SK-N-SH treated with all-trans-retinoic acid at 6 μM for 48 hours (cell line): Measurements from ENCODE around the gene BTBD16.

Source experiments
- ATAC-seq: fragments of 200-7000 bp; cut with Tn5 transposase; 3 replicates; pipeline ENCODE4 v1.9.1; 2020; ENCODE audit warnings: mild to moderate bottlenecking, moderate library complexity
- BACH2 ChIP-seq: fragments of 250-450 bp; sonication (Bioruptor Pico); IDR thresholded peaks from 2 replicates; pipeline ENCODE4 v1.9.0; 2021; ENCODE audit warnings: mild to moderate bottlenecking, borderline replicate concordance
- ESRRG ChIP-seq: fragments of 250-450 bp; sonication (Bioruptor Pico); IDR thresholded peaks from 2 replicates; pipeline ENCODE4 v1.6.1; 2021; ENCODE audit warnings: mild to moderate bottlenecking
- GLIS3 ChIP-seq: fragments of 250-450 bp; sonication (Bioruptor Pico); IDR thresholded peaks from 2 replicates; pipeline ENCODE4 v1.5.0; 2020; ENCODE audit warnings: mild to moderate bottlenecking, moderate library complexity
- ISL1 ChIP-seq: fragments of 250-450 bp; sonication (Bioruptor Pico); IDR thresholded peaks from 2 replicates; pipeline ENCODE4 v2.1.2; 2022; ENCODE audit warnings: mild to moderate bottlenecking, moderate library complexity
- OSR1 ChIP-seq: fragments of 250-450 bp; sonication (Bioruptor Pico); IDR thresholded peaks from 2 replicates; pipeline ENCODE4 v1.8.0; 2022; ENCODE audit warnings: moderate library complexity, mild to moderate bottlenecking, inconsistent platforms
- PATZ1 ChIP-seq: fragments of 250-450 bp; sonication (Bioruptor Pico); IDR thresholded peaks from 2 replicates; pipeline ENCODE4 v1.8.0; 2020; ENCODE audit warnings: mild to moderate bottlenecking, moderate library complexity, borderline replicate concordance
- POU6F1 ChIP-seq: fragments of 250-450 bp; sonication (Bioruptor Pico); IDR thresholded peaks from 2 replicates; pipeline ENCODE4 v1.8.0; 2021; ENCODE audit warnings: low read depth, mild to moderate bottlenecking, moderate library complexity, borderline replicate concordance
- RARB ChIP-seq: fragments of 250-450 bp; sonication (Bioruptor Pico); IDR thresholded peaks from 2 replicates; pipeline ENCODE4 v1.8.0; 2021; ENCODE audit warnings: mild to moderate bottlenecking, moderate library complexity
- SNAI2 ChIP-seq: fragments of 250-450 bp; sonication (Bioruptor Pico); IDR thresholded peaks from 2 replicates; pipeline ENCODE4 v1.5.0; 2020; ENCODE audit warnings: mild to moderate bottlenecking, moderate library complexity
- TCF4 ChIP-seq: fragments of 250-450 bp; sonication (Bioruptor Pico); IDR thresholded peaks from 2 replicates; pipeline ENCODE4 v1.8.0; 2021; ENCODE audit warnings: mild to moderate bottlenecking, moderate library complexity, borderline replicate concordance
- TOX ChIP-seq: fragments of 250-450 bp; sonication (Bioruptor Pico); IDR thresholded peaks from 2 replicates; pipeline ENCODE4 v1.8.0; 2021; ENCODE audit warnings: mild to moderate bottlenecking, moderate library complexity, borderline replicate concordance
- ZFP30 ChIP-seq: fragments of 450-650 bp; formaldehyde crosslinking; IDR thresholded peaks from 2 replicates; pipeline ENCODE4 v1.5.0; 2022; ENCODE audit warnings: mild to moderate bottlenecking, moderate library complexity
- ZNF70 ChIP-seq: fragments of 450-650 bp; formaldehyde crosslinking; IDR thresholded peaks from 2 replicates; pipeline ENCODE4 v1.5.0; 2020; ENCODE audit warnings: mild to moderate bottlenecking, moderate library complexity
- TF ChIP-seq, protein P1 (sequence below): fragments of 250-450 bp; sonication (Bioruptor Pico); IDR thresholded peaks from 2 replicates; pipeline ENCODE4 v1.5.1; 2020; ENCODE audit warnings: low read depth, mild to moderate bottlenecking, moderate library complexity
- TF ChIP-seq, protein P2 (sequence below): fragments of 250-450 bp; sonication (Bioruptor Pico); IDR thresholded peaks from 2 replicates; pipeline ENCODE4 v1.5.0; 2020; ENCODE audit warnings: mild to moderate bottlenecking, moderate library complexity
- TF ChIP-seq, protein P3 (sequence below): fragments of 250-450 bp; sonication (Bioruptor Pico); IDR thresholded peaks from 2 replicates; pipeline ENCODE4 v1.5.1; 2021; ENCODE audit warnings: mild to moderate bottlenecking, moderate library complexity

Gene BTBD16

GRCh38 chr10:122232769-122233168 lies 38.3 kb upstream of the BTBD16 start (continued):
- TF ChIP-seq OSR1 (CRISPR knock-in tag) = no peak

DNA sequence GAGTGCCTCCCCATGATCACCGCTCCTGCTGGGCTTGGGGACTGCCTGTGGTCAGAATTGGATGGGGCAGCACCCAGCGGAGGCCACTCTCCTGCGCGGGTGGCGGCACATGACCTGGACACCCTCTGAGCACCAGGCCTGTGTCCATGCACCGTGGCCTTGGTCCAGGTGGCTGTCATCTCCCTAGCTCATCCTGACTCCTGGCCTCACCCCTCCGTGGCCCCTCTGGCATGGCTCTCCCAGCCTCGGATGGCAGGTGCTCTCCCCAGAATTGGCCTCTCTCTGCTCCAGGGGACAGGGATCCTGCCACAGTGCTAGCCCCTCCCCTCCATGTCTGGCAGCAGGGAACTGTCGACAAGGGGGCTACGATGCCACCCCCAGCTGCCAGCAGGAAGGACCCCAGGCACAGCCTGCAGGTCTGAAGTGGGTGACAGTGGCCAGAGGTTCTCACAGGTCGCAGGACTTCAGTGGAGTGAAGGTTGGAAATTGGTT lies 37.2 kb upstream of the BTBD16 start:
- peak; percentile 13; the same call in 1 of the 3 replicates for ATAC-seq
- TF ChIP-seq RARB (CRISPR knock-in tag) = no peak
- TF ChIP-seq, protein P1, sequence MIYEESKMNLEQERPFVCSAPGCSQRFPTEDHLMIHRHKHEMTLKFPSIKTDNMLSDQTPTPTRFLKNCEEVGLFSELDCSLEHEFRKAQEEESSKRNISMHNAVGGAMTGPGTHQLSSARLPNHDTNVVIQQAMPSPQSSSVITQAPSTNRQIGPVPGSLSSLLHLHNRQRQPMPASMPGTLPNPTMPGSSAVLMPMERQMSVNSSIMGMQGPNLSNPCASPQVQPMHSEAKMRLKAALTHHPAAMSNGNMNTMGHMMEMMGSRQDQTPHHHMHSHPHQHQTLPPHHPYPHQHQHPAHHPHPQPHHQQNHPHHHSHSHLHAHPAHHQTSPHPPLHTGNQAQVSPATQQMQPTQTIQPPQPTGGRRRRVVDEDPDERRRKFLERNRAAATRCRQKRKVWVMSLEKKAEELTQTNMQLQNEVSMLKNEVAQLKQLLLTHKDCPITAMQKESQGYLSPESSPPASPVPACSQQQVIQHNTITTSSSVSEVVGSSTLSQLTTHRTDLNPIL = no peak

GRCh38 chr10:122234416-122234815 lies 36.7 kb upstream of the BTBD16 start:
- ATAC-seq = peak; percentile 73
- TF ChIP-seq SNAI2 (CRISPR knock-in tag) (no peak), TCF4 (CRISPR knock-in tag) (peak; percentile 64; the same call in 1 of the 2 replicates)

- ATAC-seq = no peak
- peak; percentile 50; the same call in 1 of the 2 replicates for TF ChIP-seq TCF4 (CRISPR knock-in tag)
- TF ChIP-seq PATZ1 (CRISPR knock-in tag) = no peak
Measured at GRCh38 chr10:122236690-122237306, 34.3 kb upstream of the BTBD16 start.

GRCh38 chr10:122237331-122237990 lies 33.6 kb upstream of the BTBD16 start:
- no peak for ATAC-seq
- TF ChIP-seq POU6F1 (no peak), GLIS3 (CRISPR knock-in tag) (no peak), TCF4 (CRISPR knock-in tag) (no peak), ISL1 (no peak), ZNF70 (CRISPR knock-in tag) (no peak), ESRRG (no peak), BACH2 (no peak), PATZ1 (CRISPR knock-in tag) (no peak), TOX (no peak), SNAI2 (CRISPR knock-in tag) (no peak), ZFP30 (CRISPR knock-in tag) (no peak), OSR1 (CRISPR knock-in tag) (no peak)
- TF ChIP-seq, protein P2, sequence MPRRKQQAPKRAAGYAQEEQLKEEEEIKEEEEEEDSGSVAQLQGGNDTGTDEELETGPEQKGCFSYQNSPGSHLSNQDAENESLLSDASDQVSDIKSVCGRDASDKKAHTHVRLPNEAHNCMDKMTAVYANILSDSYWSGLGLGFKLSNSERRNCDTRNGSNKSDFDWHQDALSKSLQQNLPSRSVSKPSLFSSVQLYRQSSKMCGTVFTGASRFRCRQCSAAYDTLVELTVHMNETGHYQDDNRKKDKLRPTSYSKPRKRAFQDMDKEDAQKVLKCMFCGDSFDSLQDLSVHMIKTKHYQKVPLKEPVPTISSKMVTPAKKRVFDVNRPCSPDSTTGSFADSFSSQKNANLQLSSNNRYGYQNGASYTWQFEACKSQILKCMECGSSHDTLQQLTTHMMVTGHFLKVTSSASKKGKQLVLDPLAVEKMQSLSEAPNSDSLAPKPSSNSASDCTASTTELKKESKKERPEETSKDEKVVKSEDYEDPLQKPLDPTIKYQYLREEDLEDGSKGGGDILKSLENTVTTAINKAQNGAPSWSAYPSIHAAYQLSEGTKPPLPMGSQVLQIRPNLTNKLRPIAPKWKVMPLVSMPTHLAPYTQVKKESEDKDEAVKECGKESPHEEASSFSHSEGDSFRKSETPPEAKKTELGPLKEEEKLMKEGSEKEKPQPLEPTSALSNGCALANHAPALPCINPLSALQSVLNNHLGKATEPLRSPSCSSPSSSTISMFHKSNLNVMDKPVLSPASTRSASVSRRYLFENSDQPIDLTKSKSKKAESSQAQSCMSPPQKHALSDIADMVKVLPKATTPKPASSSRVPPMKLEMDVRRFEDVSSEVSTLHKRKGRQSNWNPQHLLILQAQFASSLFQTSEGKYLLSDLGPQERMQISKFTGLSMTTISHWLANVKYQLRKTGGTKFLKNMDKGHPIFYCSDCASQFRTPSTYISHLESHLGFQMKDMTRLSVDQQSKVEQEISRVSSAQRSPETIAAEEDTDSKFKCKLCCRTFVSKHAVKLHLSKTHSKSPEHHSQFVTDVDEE (CRISPR knock-in tag) = no peak
- TF ChIP-seq, protein P3, sequence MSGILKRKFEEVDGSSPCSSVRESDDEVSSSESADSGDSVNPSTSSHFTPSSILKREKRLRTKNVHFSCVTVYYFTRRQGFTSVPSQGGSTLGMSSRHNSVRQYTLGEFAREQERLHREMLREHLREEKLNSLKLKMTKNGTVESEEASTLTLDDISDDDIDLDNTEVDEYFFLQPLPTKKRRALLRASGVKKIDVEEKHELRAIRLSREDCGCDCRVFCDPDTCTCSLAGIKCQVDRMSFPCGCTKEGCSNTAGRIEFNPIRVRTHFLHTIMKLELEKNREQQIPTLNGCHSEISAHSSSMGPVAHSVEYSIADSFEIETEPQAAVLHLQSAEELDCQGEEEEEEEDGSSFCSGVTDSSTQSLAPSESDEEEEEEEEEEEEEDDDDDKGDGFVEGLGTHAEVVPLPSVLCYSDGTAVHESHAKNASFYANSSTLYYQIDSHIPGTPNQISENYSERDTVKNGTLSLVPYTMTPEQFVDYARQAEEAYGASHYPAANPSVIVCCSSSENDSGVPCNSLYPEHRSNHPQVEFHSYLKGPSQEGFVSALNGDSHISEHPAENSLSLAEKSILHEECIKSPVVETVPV (CRISPR knock-in tag) = no peak
- TF ChIP-seq, protein P1 = no peak
